Measurements from ENCODE around the gene CD99. TPM values are rescaled to one million over a fixed set of nuclear protein-coding genes. Genes with fewer than 3 reads are reported as not detected.

Gene CD99
- total and polyA plus RNA-seq, 4 donors, result 49.9 to 165 (median 102) TPM

- no peak overlapping the region for H3K9ac ChIP-seq (ENCODE audit: low read depth in 1 of 2, low read length in 2 of 2)
- no peaks in the 10 kb centered on the region for H3K36me3 ChIP-seq (ENCODE audit: control insufficient read depth in 4 of 4, insufficient read depth in 3 of 4, low read depth in 1 of 4, low read length in 3 of 4)
- no peak overlapping the region for H3K4me3 ChIP-seq (ENCODE audit: low read depth in 1 of 3, low read length in 3 of 3)
- H3K27me3 ChIP-seq (ENCODE audit: control insufficient read depth in 4 of 4, insufficient read depth in 4 of 4, low read length in 3 of 4), result no peaks in the 10 kb centered on the region
- peaks cover 3 to 22% (median 7%) of the 10 kb centered on the region in 4 donors for H3K4me1 ChIP-seq (ENCODE audit: control insufficient read depth in 4 of 4, insufficient read depth in 4 of 4, low read length in 3 of 4)
- TF ChIP-seq SP1 (IDR thresholded peaks at IDR 0.05) (no peak), RAD21 (IDR thresholded peaks at IDR 0.05) (no peak), NR2F2 (IDR thresholded peaks at IDR 0.05) (no peak), MAX (IDR thresholded peaks at IDR 0.05) (no peak), RXRA (IDR thresholded peaks at IDR 0.05) (no peak), FOXA1 (IDR thresholded peaks at IDR 0.05) (no peak), CTCF (IDR thresholded peaks at IDR 0.05; ENCODE audit: low read depth, low read length, missing input control) (no peak), HNF4A (conservative IDR thresholded peaks at IDR 0.05) (no peak), TAF1 (conservative IDR thresholded peaks at IDR 0.05) (no peak), REST (IDR thresholded peaks at IDR 0.05) (no peak), ATF3 (IDR thresholded peaks at IDR 0.05) (no peak), EGR1 (IDR thresholded peaks at IDR 0.05; ENCODE audit: low read depth in 2 of 2) (no peak)
- no peak for DNase-seq (ENCODE audit: low spot score)
- 98% methylated on average over 9 of the region's 9 CpGs for WGBS
- H3K27ac ChIP-seq (ENCODE audit: low read depth in 1 of 2, low read length in 2 of 2), result no peak overlapping the region
- no peaks in the 10 kb centered on the region for H3K9me3 ChIP-seq (ENCODE audit: control insufficient read depth in 4 of 4, low read length in 3 of 4)
Observed at GRCh38 chrX:2700405-2701320, 9.6 kb downstream of the CD99 start.

GRCh38 chrX:2701600-2701999 lies 10.5 kb downstream of the CD99 start:
- H3K9me3 ChIP-seq (ENCODE audit: control insufficient read depth in 4 of 4, low read length in 3 of 4), result no peaks in the 10 kb centered on the region
- no peak overlapping the region for H3K27ac ChIP-seq (ENCODE audit: low read depth in 1 of 2, low read length in 2 of 2)
- H3K4me1 ChIP-seq (ENCODE audit: control insufficient read depth in 4 of 4, insufficient read depth in 4 of 4, low read length in 3 of 4), result peaks cover 3 to 17% (median 8%) of the 10 kb centered on the region in 4 donors
- DNase-seq (ENCODE audit: low spot score), result no peak
- H3K36me3 ChIP-seq (ENCODE audit: control insufficient read depth in 4 of 4, insufficient read depth in 3 of 4, low read depth in 1 of 4, low read length in 3 of 4), result no peaks in the 10 kb centered on the region
- WGBS, result 78% methylated on average over 6 of the region's 6 CpGs
- H3K27me3 ChIP-seq (ENCODE audit: control insufficient read depth in 4 of 4, insufficient read depth in 4 of 4, low read length in 3 of 4), result no peaks in the 10 kb centered on the region
- TF ChIP-seq RAD21 (IDR thresholded peaks at IDR 0.05), result no peak
- no peak for TF ChIP-seq REST (IDR thresholded peaks at IDR 0.05)
- TF ChIP-seq JUND (IDR thresholded peaks at IDR 0.05), result no peak
- TF ChIP-seq YY1 (IDR thresholded peaks at IDR 0.05), result no peak
- TF ChIP-seq RXRA (IDR thresholded peaks at IDR 0.05), result no peak
- no peak for TF ChIP-seq NR2F2 (IDR thresholded peaks at IDR 0.05)
- TF ChIP-seq GABPA (IDR thresholded peaks at IDR 0.05 in 1 of 2, conservative IDR thresholded peaks at IDR 0.05 in 1 of 2), result no peak
- no peak for TF ChIP-seq FOXA1 (IDR thresholded peaks at IDR 0.05)
- no peak for TF ChIP-seq EGR1 (IDR thresholded peaks at IDR 0.05; ENCODE audit: low read depth in 2 of 2)
- TF ChIP-seq HNF4G (IDR thresholded peaks at IDR 0.05), result no peak
- H3K4me3 ChIP-seq (ENCODE audit: low read depth in 1 of 3, low read length in 3 of 3), result no peak overlapping the region
- H3K9ac ChIP-seq (ENCODE audit: low read depth in 1 of 2, low read length in 2 of 2), result no peak overlapping the region

Data from liver (tissue), 9 donors.